ENCODE results near the gene VRK3. TPM values are rescaled to one million over a fixed set of nuclear protein-coding genes. Genes with fewer than 3 reads are reported as not detected.

Gene VRK3
- polyA plus RNA-seq, 1 donor from 2014 or later: 47.3 TPM

DNA sequence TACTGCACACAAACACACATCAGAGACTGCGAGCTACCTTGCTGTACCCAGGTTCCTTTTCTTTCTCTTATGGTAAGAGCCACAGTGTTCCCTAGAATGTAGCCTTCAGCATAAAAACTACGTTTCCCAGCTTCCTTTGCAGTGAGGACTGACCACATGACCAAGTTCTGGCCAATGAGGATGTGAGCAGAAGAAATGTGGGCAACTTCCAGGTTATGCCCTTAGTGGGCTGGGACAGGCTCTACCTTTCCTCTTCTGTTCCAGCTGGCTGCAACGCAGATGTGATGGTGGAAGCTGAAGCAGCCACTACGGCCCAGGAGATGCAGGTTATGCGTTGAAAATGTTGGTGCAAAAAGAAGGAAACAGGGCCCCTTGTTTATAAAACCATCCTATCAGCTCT lies 27.5 kb downstream of the VRK3 start:
- Histone ChIP-seq H2AFZ (ENCODE audit: low read depth, low read length) (no peak overlapping the region), H3K27ac (ENCODE audit: low read length) (no peak overlapping the region), H3K79me2 (replicated peaks; ENCODE audit: insufficient read depth, low read length) (no peaks in the 10 kb centered on the region), H3K4me3 (ENCODE audit: low read length) (no peak overlapping the region), H3F3A (ENCODE audit: insufficient read depth, low read length, poor library complexity, severe bottlenecking) (no peaks in the 10 kb centered on the region), H3K9ac (ENCODE audit: low read length) (no peak overlapping the region), H3K27me3 (ENCODE audit: insufficient read depth, low read depth, low read length) (no peaks in the 10 kb centered on the region), H3K36me3 (ENCODE audit: insufficient read depth, low read length) (peaks cover 3% of the 10 kb centered on the region), H3K9me3 (ENCODE audit: low read length) (no peaks in the 10 kb centered on the region), H4K20me1 (ENCODE audit: insufficient read depth) (no peaks in the 10 kb centered on the region), H3K4me2 (ENCODE audit: low read length) (no peak overlapping the region), H3K9me2 (ENCODE audit: insufficient read depth, low read length) (no peaks in the 10 kb centered on the region)
- TF ChIP-seq EP300 (conservative IDR thresholded peaks at IDR 0.05; ENCODE audit: poor library complexity, severe bottlenecking): no peak
- TF ChIP-seq, protein P1, sequence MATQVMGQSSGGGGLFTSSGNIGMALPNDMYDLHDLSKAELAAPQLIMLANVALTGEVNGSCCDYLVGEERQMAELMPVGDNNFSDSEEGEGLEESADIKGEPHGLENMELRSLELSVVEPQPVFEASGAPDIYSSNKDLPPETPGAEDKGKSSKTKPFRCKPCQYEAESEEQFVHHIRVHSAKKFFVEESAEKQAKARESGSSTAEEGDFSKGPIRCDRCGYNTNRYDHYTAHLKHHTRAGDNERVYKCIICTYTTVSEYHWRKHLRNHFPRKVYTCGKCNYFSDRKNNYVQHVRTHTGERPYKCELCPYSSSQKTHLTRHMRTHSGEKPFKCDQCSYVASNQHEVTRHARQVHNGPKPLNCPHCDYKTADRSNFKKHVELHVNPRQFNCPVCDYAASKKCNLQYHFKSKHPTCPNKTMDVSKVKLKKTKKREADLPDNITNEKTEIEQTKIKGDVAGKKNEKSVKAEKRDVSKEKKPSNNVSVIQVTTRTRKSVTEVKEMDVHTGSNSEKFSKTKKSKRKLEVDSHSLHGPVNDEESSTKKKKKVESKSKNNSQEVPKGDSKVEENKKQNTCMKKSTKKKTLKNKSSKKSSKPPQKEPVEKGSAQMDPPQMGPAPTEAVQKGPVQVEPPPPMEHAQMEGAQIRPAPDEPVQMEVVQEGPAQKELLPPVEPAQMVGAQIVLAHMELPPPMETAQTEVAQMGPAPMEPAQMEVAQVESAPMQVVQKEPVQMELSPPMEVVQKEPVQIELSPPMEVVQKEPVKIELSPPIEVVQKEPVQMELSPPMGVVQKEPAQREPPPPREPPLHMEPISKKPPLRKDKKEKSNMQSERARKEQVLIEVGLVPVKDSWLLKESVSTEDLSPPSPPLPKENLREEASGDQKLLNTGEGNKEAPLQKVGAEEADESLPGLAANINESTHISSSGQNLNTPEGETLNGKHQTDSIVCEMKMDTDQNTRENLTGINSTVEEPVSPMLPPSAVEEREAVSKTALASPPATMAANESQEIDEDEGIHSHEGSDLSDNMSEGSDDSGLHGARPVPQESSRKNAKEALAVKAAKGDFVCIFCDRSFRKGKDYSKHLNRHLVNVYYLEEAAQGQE (IDR thresholded peaks at IDR 0.05; ENCODE audit: borderline replicate concordance): no peak
- TF ChIP-seq EZH2 (IDR thresholded peaks at IDR 0.05; ENCODE audit: borderline replicate concordance, insufficient read depth, low read length, poor library complexity, severe bottlenecking): no peak
- TF ChIP-seq MXI1 (conservative IDR thresholded peaks at IDR 0.05; ENCODE audit: poor library complexity, severe bottlenecking): no peak
- no peak for TF ChIP-seq RAD21 (conservative IDR thresholded peaks at IDR 0.05)
- TF ChIP-seq TAF1 (IDR thresholded peaks at IDR 0.05; ENCODE audit: low read depth): no peak
- no peak for TF ChIP-seq POLR2AphosphoS5 (IDR thresholded peaks at IDR 0.05)
- TF ChIP-seq SMC3 (conservative IDR thresholded peaks at IDR 0.05; ENCODE audit: poor library complexity): no peak
- TF ChIP-seq, protein P2, sequence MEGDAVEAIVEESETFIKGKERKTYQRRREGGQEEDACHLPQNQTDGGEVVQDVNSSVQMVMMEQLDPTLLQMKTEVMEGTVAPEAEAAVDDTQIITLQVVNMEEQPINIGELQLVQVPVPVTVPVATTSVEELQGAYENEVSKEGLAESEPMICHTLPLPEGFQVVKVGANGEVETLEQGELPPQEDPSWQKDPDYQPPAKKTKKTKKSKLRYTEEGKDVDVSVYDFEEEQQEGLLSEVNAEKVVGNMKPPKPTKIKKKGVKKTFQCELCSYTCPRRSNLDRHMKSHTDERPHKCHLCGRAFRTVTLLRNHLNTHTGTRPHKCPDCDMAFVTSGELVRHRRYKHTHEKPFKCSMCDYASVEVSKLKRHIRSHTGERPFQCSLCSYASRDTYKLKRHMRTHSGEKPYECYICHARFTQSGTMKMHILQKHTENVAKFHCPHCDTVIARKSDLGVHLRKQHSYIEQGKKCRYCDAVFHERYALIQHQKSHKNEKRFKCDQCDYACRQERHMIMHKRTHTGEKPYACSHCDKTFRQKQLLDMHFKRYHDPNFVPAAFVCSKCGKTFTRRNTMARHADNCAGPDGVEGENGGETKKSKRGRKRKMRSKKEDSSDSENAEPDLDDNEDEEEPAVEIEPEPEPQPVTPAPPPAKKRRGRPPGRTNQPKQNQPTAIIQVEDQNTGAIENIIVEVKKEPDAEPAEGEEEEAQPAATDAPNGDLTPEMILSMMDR (IDR thresholded peaks at IDR 0.05; ENCODE audit: poor library complexity, severe bottlenecking): no peak

DNA sequence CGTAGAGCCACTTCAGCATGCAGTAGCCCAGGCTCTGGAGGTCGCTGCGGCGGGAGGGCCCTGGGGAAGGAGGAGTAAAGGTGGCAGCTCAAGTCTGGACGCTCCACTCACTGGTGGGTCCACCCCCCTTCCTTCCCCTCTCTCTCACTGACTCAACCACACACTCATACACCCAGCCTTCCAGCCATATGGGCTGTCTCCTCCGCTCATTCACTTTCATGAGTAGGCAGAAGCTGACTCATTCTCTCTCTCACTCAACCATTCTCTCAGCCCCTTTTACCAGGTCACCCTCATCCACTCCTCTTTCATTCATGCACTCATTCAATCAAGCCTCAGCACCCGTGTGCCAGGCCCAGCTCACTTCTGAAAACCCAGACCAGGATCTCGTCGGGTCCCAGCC lies 36.7 kb downstream of the VRK3 start:
- no peaks in the 10 kb centered on the region for H3K79me2 ChIP-seq (replicated peaks; ENCODE audit: insufficient read depth, low read length)
- no peak overlapping the region for H3K4me2 ChIP-seq (ENCODE audit: low read length)
- no peak overlapping the region for H3K27ac ChIP-seq (ENCODE audit: low read length)
- H3K27me3 ChIP-seq (ENCODE audit: insufficient read depth, low read depth, low read length): no peaks in the 10 kb centered on the region
- no peak overlapping the region for H3K4me3 ChIP-seq (ENCODE audit: low read length)
- H3K9me2 ChIP-seq (ENCODE audit: insufficient read depth, low read length): no peaks in the 10 kb centered on the region
- H3K9me3 ChIP-seq (ENCODE audit: low read length): no peaks in the 10 kb centered on the region
- H3F3A ChIP-seq (ENCODE audit: insufficient read depth, low read length, poor library complexity, severe bottlenecking): no peaks in the 10 kb centered on the region
- H3K36me3 ChIP-seq (ENCODE audit: insufficient read depth, low read length): peaks cover 6% of the 10 kb centered on the region
- no peak for TF ChIP-seq EZH2 (IDR thresholded peaks at IDR 0.05; ENCODE audit: borderline replicate concordance, insufficient read depth, low read length, poor library complexity, severe bottlenecking)
- no peak for TF ChIP-seq RAD21 (conservative IDR thresholded peaks at IDR 0.05)
- TF ChIP-seq, protein P2 (IDR thresholded peaks at IDR 0.05; ENCODE audit: poor library complexity, severe bottlenecking): no peak
- TF ChIP-seq, protein P1 (IDR thresholded peaks at IDR 0.05; ENCODE audit: borderline replicate concordance): no peak
- TF ChIP-seq MXI1 (conservative IDR thresholded peaks at IDR 0.05; ENCODE audit: poor library complexity, severe bottlenecking): no peak
- TF ChIP-seq POLR2AphosphoS5 (IDR thresholded peaks at IDR 0.05): no peak
- TF ChIP-seq TAF1 (IDR thresholded peaks at IDR 0.05; ENCODE audit: low read depth): no peak
- TF ChIP-seq SMC3 (conservative IDR thresholded peaks at IDR 0.05; ENCODE audit: poor library complexity): no peak
- no peak overlapping the region for H2AFZ ChIP-seq (ENCODE audit: low read depth, low read length)
- H4K20me1 ChIP-seq (ENCODE audit: insufficient read depth): no peaks in the 10 kb centered on the region
- no peak overlapping the region for H3K9ac ChIP-seq (ENCODE audit: low read length)

All from neural cell (in vitro differentiated cells).